GM18909 (cell line): ENCODE results near the gene SH2D2A.
"Not testable (repeated sequence)": the region's sequence is repeated elsewhere in the genome, so short reads cannot be mapped to it uniquely, and the experiment has no call there.

ENCODE experiments used
- ATAC-seq: cut with Tn5 transposase; IDR thresholded peaks from one replicate; pipeline ENCODE4 v1.9.1; 2021; ENCODE audit warnings: mild to moderate bottlenecking; ENCODE audit not compliant: unreplicated experiment, poor library complexity

The SH2D2A gene

GRCh38 chr1:156775799-156776198 lies 40.8 kb downstream of the SH2D2A start:
- ATAC-seq, result no peak

- ATAC-seq, result no peak
These were observed 43.0 kb downstream of the SH2D2A start for GRCh38 chr1:156773607-156774006.

- no peak for ATAC-seq
These were observed 43.7 kb downstream of the SH2D2A start for GRCh38 chr1:156772728-156773497.

GRCh38 chr1:156772222-156772621 lies 44.4 kb downstream of the SH2D2A start:
- ATAC-seq, result no peak

GRCh38 chr1:156768610-156769295 lies 47.9 kb downstream of the SH2D2A start:
- no peak for ATAC-seq

GRCh38 chr1:156767879-156768604 lies 48.6 kb downstream of the SH2D2A start:
- ATAC-seq, result peak; percentile 3

GRCh38 chr1:156767101-156767878 lies 49.4 kb downstream of the SH2D2A start, which contains the start of gene PRCC:
PRCC (plus strand) TSS chr1:156767535; CDS start chr1:156767772, 237 bp downstream.
- ATAC-seq, result peak; percentile 92

- ATAC-seq, result peak; percentile 13
These were observed 50.1 kb downstream of the SH2D2A start for GRCh38 chr1:156766298-156767100.

- ATAC-seq, result no peak
These were observed 51.0 kb downstream of the SH2D2A start for GRCh38 chr1:156765666-156766065.

GRCh38 chr1:156765136-156765535 lies 51.5 kb downstream of the SH2D2A start:
- ATAC-seq, result not testable (repeated sequence)

GRCh38 chr1:156760796-156761104 lies 55.9 kb downstream of the SH2D2A start:
- no peak for ATAC-seq

- ATAC-seq, result no peak
These were observed 56.4 kb downstream of the SH2D2A start for GRCh38 chr1:156760092-156760795.

- ATAC-seq, result not testable (repeated sequence)
These were observed 58.9 kb downstream of the SH2D2A start for GRCh38 chr1:156757572-156758253.

GRCh38 chr1:156756355-156756754 lies 60.3 kb downstream of the SH2D2A start:
- no peak for ATAC-seq
